Liver (tissue), 9 donors: Measurements from ENCODE around the gene LRRC15. TPM values are rescaled to one million over a fixed set of nuclear protein-coding genes. Genes with fewer than 3 reads are reported as not detected.

Experiments
- DNase-seq: peaks from one replicate; pipeline ENCODE4 v3.0.0-alpha.2; 2017; ENCODE audit warnings: low spot score
- H3K27ac ChIP-seq, 2 donors: one replicate each; pipeline ENCODE4 v1.7.0; 2013; ENCODE audit warnings: inconsistent platforms in 2 of 2, low read length in 2 of 2, control low read depth in 1 of 2, low read depth in 1 of 2, mild to moderate bottlenecking in 1 of 2
- H3K27me3 ChIP-seq, 4 donors: one replicate each; pipeline versions ENCODE4 v1.6.1 to v1.7.0; 2013; ENCODE audit warnings: low read length in 3 of 4, inconsistent platforms in 1 of 4, mild to moderate bottlenecking in 1 of 4, moderate library complexity in 1 of 4; ENCODE audit not compliant: control insufficient read depth in 4 of 4, insufficient read depth in 4 of 4
- H3K36me3 ChIP-seq, 4 donors: one replicate each; pipeline versions ENCODE4 v1.6.1 to v1.7.0; 2013; ENCODE audit warnings: low read length in 3 of 4, mild to moderate bottlenecking in 3 of 4, low read depth in 1 of 4, moderate library complexity in 1 of 4; ENCODE audit not compliant: control insufficient read depth in 4 of 4, insufficient read depth in 3 of 4
- H3K4me1 ChIP-seq, 4 donors: one replicate each; pipeline versions ENCODE4 v1.6.1 to v1.7.0; 2013; ENCODE audit warnings: low read length in 3 of 4, mild to moderate bottlenecking in 3 of 4, moderate library complexity in 1 of 4; ENCODE audit not compliant: control insufficient read depth in 4 of 4, insufficient read depth in 4 of 4
- H3K4me3 ChIP-seq, 3 donors: one replicate each; pipeline versions ENCODE4 v1.6.1 to v1.7.0; 2013; ENCODE audit warnings: low read length in 3 of 3, control low read depth in 1 of 3, low read depth in 1 of 3, mild to moderate bottlenecking in 1 of 3
- H3K9ac ChIP-seq, 2 donors: one replicate each; pipeline ENCODE4 v1.7.0; 2013; ENCODE audit warnings: low read length in 2 of 2, mild to moderate bottlenecking in 2 of 2, moderate library complexity in 2 of 2, control low read depth in 1 of 2, low read depth in 1 of 2
- H3K9me3 ChIP-seq, 4 donors: one replicate each; pipeline versions ENCODE4 v1.6.1 to v1.7.0; 2013; ENCODE audit warnings: low read length in 3 of 4; ENCODE audit not compliant: control insufficient read depth in 4 of 4
- ATF3 ChIP-seq: IDR thresholded peaks from 2 replicates; pipeline ENCODE4 v1.6.1; 2016; ENCODE audit warnings: antibody characterized with exemption
- CTCF ChIP-seq: fragments of 150-350 bp; IDR thresholded peaks from 2 replicates; pipeline ENCODE4 v1.5.1; 2017; ENCODE audit warnings: improper control_type of control experiment, low read depth, low read length; ENCODE audit not compliant: missing input control
- EGR1 ChIP-seq, 2 donors: IDR thresholded peaks; 2 replicates each; pipeline ENCODE4 v1.6.1; 2016 to 2018; ENCODE audit warnings: antibody characterized with exemption in 2 of 2, low read depth in 2 of 2
- FOXA1 ChIP-seq: IDR thresholded peaks from 2 replicates; pipeline ENCODE4 v1.6.1; 2016; ENCODE audit warnings: antibody characterized with exemption
- FOXA2 ChIP-seq: IDR thresholded peaks from 2 replicates; pipeline ENCODE4 v1.6.1; 2016; ENCODE audit warnings: antibody characterized with exemption
- GABPA ChIP-seq, 2 donors: IDR thresholded peaks in 1 of 2; conservative IDR thresholded peaks in 1 of 2; 2 replicates each; pipeline ENCODE4 v1.6.1; 2016; ENCODE audit warnings: antibody characterized with exemption in 2 of 2, mild to moderate bottlenecking in 1 of 2, moderate library complexity in 1 of 2
- HNF4A ChIP-seq, 2 donors: conservative IDR thresholded peaks; 2 replicates each; pipeline ENCODE4 v1.6.1; 2016; ENCODE audit warnings: antibody characterized with exemption in 2 of 2, mild to moderate bottlenecking in 2 of 2
- JUND ChIP-seq, 2 donors: IDR thresholded peaks; 2 replicates each; pipeline ENCODE4 v1.6.1; 2016; ENCODE audit warnings: antibody characterized with exemption in 2 of 2
- MAX ChIP-seq: IDR thresholded peaks from 2 replicates; pipeline ENCODE4 v1.6.1; 2016; ENCODE audit warnings: antibody characterized with exemption
- NR2F2 ChIP-seq: IDR thresholded peaks from 2 replicates; pipeline ENCODE4 v1.6.1; 2016; ENCODE audit warnings: antibody characterized with exemption
- RAD21 ChIP-seq, 2 donors: IDR thresholded peaks; 2 replicates each; pipeline ENCODE4 v1.6.1; 2016; ENCODE audit warnings: antibody characterized with exemption in 2 of 2, mild to moderate bottlenecking in 2 of 2
- RXRA ChIP-seq, 2 donors: IDR thresholded peaks; 2 replicates each; pipeline ENCODE4 v1.6.1; 2017 to 2018; ENCODE audit warnings: antibody characterized with exemption in 2 of 2, mild to moderate bottlenecking in 1 of 2
- SP1 ChIP-seq: IDR thresholded peaks from 2 replicates; pipeline ENCODE4 v1.6.1; 2018; ENCODE audit warnings: antibody characterized with exemption, mild to moderate bottlenecking
- TAF1 ChIP-seq: conservative IDR thresholded peaks from 2 replicates; pipeline ENCODE4 v1.6.1; 2016; ENCODE audit warnings: antibody characterized with exemption, mild to moderate bottlenecking
- YY1 ChIP-seq: IDR thresholded peaks from 2 replicates; pipeline ENCODE4 v1.6.1; 2016; ENCODE audit warnings: antibody characterized with exemption, mild to moderate bottlenecking
- ZBTB33 ChIP-seq: IDR thresholded peaks from 2 replicates; pipeline ENCODE4 v1.6.1; 2016; ENCODE audit warnings: antibody characterized with exemption
- WGBS: extraction: QIAGEN DNeasy Blood & Tissue Kit; methylation state at CpG from one replicate; pipeline ENCODE4 v1.1.7; 2013; 5-methylcytosine and 5-hydroxymethylcytosine counted together
- polyA plus RNA-seq, 2 donors: library from polyadenylated mRNA; stranded (reverse) in 1 of 2; unstranded in 1 of 2; fragments of 200-250 nt in 1 of 2; fragments of >200 nt in 1 of 2; fragmentation: Nextera tagmentation in 1 of 2; extraction: Ambion mirVana in 1 of 2; gene quantifications; one replicate each; pipeline versions ENCODE4 v1.2.1 to v1.2.3, GENCODE V29; 2013 to 2015
- total RNA-seq, 2 donors: library from RNA; depleted of rRNA; stranded (reverse); fragments of >200 nt; gene quantifications; one replicate each; pipeline ENCODE4 v1.2.3, GENCODE V29; 2014
- donor health status: healthy.
- donor health status: healthy.
- donor health status: healthy.
- donor health status: healthy.
- donor health status: healthy.

Gene LRRC15
- total and polyA plus RNA-seq, 4 donors = 0.03 to 0.08 (median 0.05) TPM; not detected in 1

- 92% methylated on average over 26 of the region's 26 CpGs for WGBS
- H3K4me1 ChIP-seq = peaks cover 0 to 12% (median 4%) of the 10 kb centered on the region in 4 donors
- TF ChIP-seq NR2F2 = no peak
- TF ChIP-seq ATF3 = no peak
- TF ChIP-seq YY1 = no peak
- no peak for TF ChIP-seq GABPA (IDR thresholded peaks at IDR 0.05 in 1 of 2, conservative IDR thresholded peaks at IDR 0.05 in 1 of 2)
- no peak for TF ChIP-seq ZBTB33
- TF ChIP-seq FOXA2 = no peak
- no peak for TF ChIP-seq SP1
- TF ChIP-seq JUND (IDR thresholded peaks at IDR 0.05) = no peak
- TF ChIP-seq HNF4A (conservative IDR thresholded peaks at IDR 0.05) = no peak
- TF ChIP-seq RAD21 (IDR thresholded peaks at IDR 0.05) = no peak
- no peak for TF ChIP-seq MAX
- no peak for TF ChIP-seq TAF1
- H3K9ac ChIP-seq = no peak overlapping the region
- H3K36me3 ChIP-seq = no peaks in the 10 kb centered on the region
- DNase-seq = no peak
- no peak overlapping the region for H3K4me3 ChIP-seq
- no peaks in the 10 kb centered on the region for H3K27me3 ChIP-seq
- no peak overlapping the region for H3K27ac ChIP-seq
- no peaks in the 10 kb centered on the region for H3K9me3 ChIP-seq
Observed at GRCh38 chr3:194321693-194322640, 47.6 kb downstream of the LRRC15 start.

- WGBS = 45% methylated on average over 10 of the region's 10 CpGs
- H3K27me3 ChIP-seq = no peaks in the 10 kb centered on the region
- DNase-seq = no peak
Observed at GRCh38 chr3:194320744-194321243, 48.7 kb downstream of the LRRC15 start.

GRCh38 chr3:194320100-194320499 lies 49.4 kb downstream of the LRRC15 start:
- Histone ChIP-seq H3K4me3 (no peak overlapping the region), H3K9ac (no peak overlapping the region), H3K36me3 (no peaks in the 10 kb centered on the region), H3K9me3 (no peaks in the 10 kb centered on the region), H3K27ac (peak overlapping the region in 1 of 2 donors; percentile 16), H3K27me3 (no peaks in the 10 kb centered on the region), H3K4me1 (peaks cover 0 to 21% (median 10%) of the 10 kb centered on the region in 4 donors)
- DNase-seq = no peak
- TF ChIP-seq JUND (IDR thresholded peaks at IDR 0.05) (no peak), SP1 (no peak), ZBTB33 (no peak), RAD21 (IDR thresholded peaks at IDR 0.05) (no peak), CTCF (no peak), YY1 (no peak), MAX (no peak), NR2F2 (no peak), EGR1 (IDR thresholded peaks at IDR 0.05; ENCODE audit: low read depth in 2 of 2) (no peak), HNF4A (conservative IDR thresholded peaks at IDR 0.05) (no peak)
- 56% methylated on average over 5 of the region's 5 CpGs for WGBS

More at GRCh38 chr3:194320744-194321243, 48.7 kb downstream of the LRRC15 start:
- Histone ChIP-seq H3K36me3 (no peaks in the 10 kb centered on the region), H3K27ac (no peak overlapping the region), H3K4me3 (no peak overlapping the region), H3K9me3 (no peaks in the 10 kb centered on the region), H3K9ac (no peak overlapping the region), H3K4me1 (peaks cover 0 to 15% (median 6%) of the 10 kb centered on the region in 4 donors)
- TF ChIP-seq FOXA1 (no peak), RXRA (IDR thresholded peaks at IDR 0.05) (peak in 1 of 2 donors; percentile 34)
